GM12878 (cell line): ENCODE measurements around the gene SH3BGRL3. TPM values are rescaled to one million over a fixed set of nuclear protein-coding genes. Genes with fewer than 3 reads are reported as not detected.

Source experiments
- ATAC-seq: fragments of 200-7000 bp; cut with Tn5 transposase; 3 replicates; pipeline ENCODE4 v1.9.1; 2020; ENCODE audit warnings: mild to moderate bottlenecking, moderate library complexity
- BruUV-seq: library from RNA; stranded (reverse); fragments of 400-500 nt; replicated peaks from 2 replicates; lab custom pipeline; 2021; lab: Mats Ljungman, UMichigan
- CTCF ChIA-PET: fragments of 300-600 bp; sonication (Branson Sonifier 250); formaldehyde crosslinking; extraction: SDS; loops from one replicate; lab custom pipeline; 2021; ENCODE audit warnings: inconsistent platforms; lab: Yijun Ruan, JAX
- POLR2A ChIA-PET: fragments of 350-600 bp; formaldehyde crosslinking; extraction: SDS; loops from one replicate; lab custom pipeline; 2021; ENCODE audit warnings: inconsistent platforms; lab: Charles Lee
- RAD21 ChIA-PET: fragments of 300-600 bp; sonication (Branson Sonifier 250); formaldehyde crosslinking; loops from one replicate; lab custom pipeline; 2023; ENCODE audit warnings: antibody characterized with exemption; ENCODE audit not compliant: unreplicated experiment; lab: Charles Lee
- SMC1A ChIA-PET: fragments of 300-600 bp; sonication (Branson Sonifier 250); formaldehyde crosslinking; loops from one replicate; lab custom pipeline; 2023; ENCODE audit not compliant: unreplicated experiment, uncharacterized antibody; lab: Charles Lee
- DNase-seq: peaks from one replicate; pipeline ENCODE4 v3.0.0-alpha.2; 2011; ENCODE audit warnings: low read depth, low spot score
- FAIRE-seq: peaks from 3 replicates; lab custom pipeline; 2011; peaks lifted over from hg19 to GRCh38; lab: Jason Lieb, UNC
- H2AFZ ChIP-seq: 2 replicates; pipeline ENCODE4 v1.6.0; 2011; ENCODE audit warnings: low read depth, low read length, control low read depth; ENCODE audit not compliant: control insufficient read depth
- H3K27ac ChIP-seq: 2 replicates; pipeline ENCODE4 v1.5.1; 2011; ENCODE audit warnings: control low read depth; ENCODE audit not compliant: control insufficient read depth, insufficient read depth
- H3K27me3 ChIP-seq, 2 experiments: replicated peaks in 1 of 2; 2 replicates each; pipeline versions ENCODE4 v1.6.0 to v1.6.1; 2011; ENCODE audit warnings: low read length in 1 of 2; ENCODE audit not compliant: control insufficient read depth in 2 of 2, insufficient read depth in 2 of 2
- H3K36me3 ChIP-seq, 2 experiments: 2 replicates each; pipeline ENCODE4 v1.5.1; 2011; ENCODE audit warnings: low read length in 1 of 2; ENCODE audit not compliant: control insufficient read depth in 2 of 2, insufficient read depth in 2 of 2
- H3K4me1 ChIP-seq: 2 replicates; pipeline ENCODE4 v1.6.1; 2011; ENCODE audit warnings: mild to moderate bottlenecking, low read length, moderate library complexity, mixed read lengths; ENCODE audit not compliant: control insufficient read depth, insufficient read depth
- H3K4me2 ChIP-seq: 2 replicates; pipeline ENCODE4 v1.6.0; 2011; ENCODE audit warnings: control low read depth; ENCODE audit not compliant: control insufficient read depth, insufficient read depth
- H3K4me3 ChIP-seq: fragments of 200-600 bp; sonication (generic); 2 replicates; pipeline ENCODE4 v1.5.1; 2016
- H3K79me2 ChIP-seq: 2 replicates; pipeline ENCODE4 v1.6.0; 2011; ENCODE audit warnings: low read length; ENCODE audit not compliant: control insufficient read depth, insufficient read depth
- H3K9ac ChIP-seq: 2 replicates; pipeline ENCODE4 v1.8.0; 2011; ENCODE audit warnings: low read length, control low read depth, mixed read lengths; ENCODE audit not compliant: control insufficient read depth, insufficient read depth
- H3K9me3 ChIP-seq: replicated peaks from 3 replicates; pipeline ENCODE4 v1.5.1; 2011; ENCODE audit warnings: mild to moderate bottlenecking, low read length; ENCODE audit not compliant: control insufficient read depth, insufficient read depth
- H4K20me1 ChIP-seq: 2 replicates; pipeline ENCODE4 v1.6.0; 2011; ENCODE audit not compliant: control insufficient read depth, insufficient read depth
- NBN ChIP-seq: fragments of 450-650 bp; IDR thresholded peaks from 2 replicates; pipeline ENCODE4 v1.6.1; 2016
- NFXL1 ChIP-seq: fragments of 450-650 bp; IDR thresholded peaks from 2 replicates; pipeline ENCODE4 v1.6.1; 2017; ENCODE audit warnings: antibody characterized with exemption, mild to moderate bottlenecking, borderline replicate concordance
- RFX5 ChIP-seq: IDR thresholded peaks from 2 replicates; pipeline ENCODE4 v1.6.1; 2011; ENCODE audit warnings: low read depth, low read length, improper control_type of control experiment
- TAF1 ChIP-seq: IDR thresholded peaks from 2 replicates; pipeline ENCODE4 v1.6.1; 2011; ENCODE audit warnings: mild to moderate bottlenecking, low read depth, low read length, borderline replicate concordance
- ZNF217 ChIP-seq: fragments of 450-650 bp; IDR thresholded peaks from 2 replicates; pipeline ENCODE4 v1.6.1; 2017; ENCODE audit warnings: antibody characterized with exemption, mild to moderate bottlenecking
- ZNF687 ChIP-seq: fragments of 450-650 bp; IDR thresholded peaks from 2 replicates; pipeline ENCODE4 v1.6.1; 2017; ENCODE audit warnings: mild to moderate bottlenecking, moderate library complexity
- WGBS: methylation state at CpG from one replicate; pipeline ENCODE4 v1.1.6; 2016; ENCODE audit warnings: low lambda C conversion rate; ENCODE audit not compliant: insufficient replicate concordance, insufficient coverage; ENCODE audit errors: missing lambda C conversion rate; 5-methylcytosine and 5-hydroxymethylcytosine counted together
- in situ Hi-C: fragments of 300-500 bp; cut with MboI; formaldehyde crosslinking; loops from 9 replicates; pipeline ENCODE4 v1.14.3; 2018; ENCODE audit warnings: mixed read lengths
- intact Hi-C: fragments of 100-400 bp; cut with micrococcal nuclease; formaldehyde crosslinking; loops from one replicate; pipeline ENCODE4 v1.14.2; 2022; ENCODE audit not compliant: unreplicated experiment
- polyA plus RNA-seq, 11 experiments: library from polyadenylated mRNA; depleted of rRNA in 4 of 11; unstranded in 6 of 11; stranded (reverse) in 5 of 11; fragments of >200 nt; fragmentation: Nextera tagmentation in 4 of 11; fragmentation: Illumina TruSeq in 1 of 11; extraction: Ambion mirVana in 4 of 11; extraction: Trizol in 1 of 11; gene quantifications; 1 replicate in 1 of 11; 2 replicates in 10 of 11; pipeline versions ENCODE4 v1.2.1 to v1.2.3, GENCODE V29; 2011 to 2016; ENCODE audit warnings: inconsistent platforms in 2 of 11, missing spikeins in 2 of 11, low read depth in 1 of 11
- total RNA-seq, 4 experiments: library from RNA; depleted of rRNA in 3 of 4; stranded (reverse); fragments of >200 nt in 3 of 4; fragmentation: Illumina TruSeq in 1 of 4; extraction: Trizol in 1 of 4; gene quantifications; 2 replicates each; pipeline versions ENCODE4 v1.2.1 to v1.2.3, GENCODE V29; 2013 to 2021
- TF ChIP-seq, protein P1 (sequence below): IDR thresholded peaks from 2 replicates; pipeline ENCODE4 v1.6.1; 2012; ENCODE audit warnings: mild to moderate bottlenecking, low read depth, low read length

Gene SH3BGRL3
- total and polyA plus RNA-seq, 10 of the 15 experiments (the other 5 are each of a cell fraction or from before 2014, with no cell fraction given) = 39.7 to 390 (median 118) TPM

GRCh38 chr1:26295194-26296138, 15.6 kb downstream of the SH3BGRL3 start (continued):
- TF ChIP-seq ZNF687 = no peak
- TF ChIP-seq ZNF217 = no peak

DNA sequence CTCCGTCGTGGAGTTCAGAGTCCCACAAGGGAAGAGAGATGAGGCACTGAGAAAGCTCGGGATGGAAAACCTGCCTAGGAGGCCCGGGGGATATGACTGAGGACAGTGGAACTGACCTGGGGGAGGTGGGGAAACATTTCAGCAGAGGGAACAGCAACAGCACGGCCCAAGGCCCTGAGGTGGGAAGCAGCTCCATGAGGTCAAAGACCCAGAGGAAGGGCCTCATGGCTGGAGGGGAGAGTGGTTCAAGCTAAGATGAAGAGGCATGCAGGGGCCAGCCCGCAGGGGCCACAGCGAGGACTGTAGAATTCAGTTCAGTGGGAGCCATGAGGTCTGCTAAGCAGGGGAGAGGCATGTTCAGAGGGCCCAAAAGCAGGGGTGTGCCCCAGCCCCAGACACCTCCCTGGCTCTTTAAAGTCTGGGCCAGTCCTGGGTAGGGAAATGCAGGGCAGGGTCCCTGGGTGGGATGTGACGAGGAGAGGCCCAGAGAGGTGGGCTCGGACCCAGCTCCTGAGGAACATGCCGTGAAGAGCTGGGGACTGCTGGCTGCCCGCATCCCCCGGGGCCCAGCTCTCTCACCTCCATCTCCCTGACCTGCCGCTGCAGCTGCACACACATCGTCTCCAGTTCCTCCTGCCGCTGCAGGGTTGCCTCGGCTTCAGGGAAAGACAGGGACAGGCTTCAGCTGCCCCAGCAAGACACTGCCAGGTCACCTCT, 16.6 kb downstream of the SH3BGRL3 start:
- Histone ChIP-seq H3K9ac (no peak overlapping the region), H3K79me2 (no peaks in the 10 kb centered on the region), H3K27me3 (no peaks in the 10 kb centered on the region), H3K4me2 (no peak overlapping the region), H3K9me3 (no peaks in the 10 kb centered on the region), H3K36me3 (no peaks in the 10 kb centered on the region; a peak in 1 of 4 replicates), H4K20me1 (no peaks in the 10 kb centered on the region), H3K4me3 (no peak overlapping the region), H3K27ac (no peak overlapping the region), H3K4me1 (no peaks in the 10 kb centered on the region), H2AFZ (no peak overlapping the region)
- RAD21 ChIA-PET = no interaction called here
- 82% methylated on average over 16 of the region's 16 CpGs for WGBS
- POLR2A ChIA-PET = interaction anchor here (0.5 kb wide), 1 partner anchor 11 kb away, joined by 5 read pairs; no protein-coding TSS in a partner anchor
- no TSS peak for BruUV-seq
- CTCF ChIA-PET = interaction anchor here (0.6 to 1.7 kb wide), 3 partner anchors 8 to 11 kb away, joined by 3 to 5 read pairs (median 3); no protein-coding TSS in a partner anchor
- FAIRE-seq = no peak
- intact Hi-C loops (no loop called here), in situ Hi-C loops (no loop called here)
- SMC1A ChIA-PET = interaction anchor here (1.4 kb wide), 1 partner anchor 8 kb away, joined by 5 read pairs; no protein-coding TSS in a partner anchor
- DNase-seq = no peak
- no peak for ATAC-seq
- TF ChIP-seq NBN (no peak), TAF1 (no peak), NFXL1 (no peak), ZNF217 (no peak), RFX5 (no peak)
- TF ChIP-seq, protein P1, sequence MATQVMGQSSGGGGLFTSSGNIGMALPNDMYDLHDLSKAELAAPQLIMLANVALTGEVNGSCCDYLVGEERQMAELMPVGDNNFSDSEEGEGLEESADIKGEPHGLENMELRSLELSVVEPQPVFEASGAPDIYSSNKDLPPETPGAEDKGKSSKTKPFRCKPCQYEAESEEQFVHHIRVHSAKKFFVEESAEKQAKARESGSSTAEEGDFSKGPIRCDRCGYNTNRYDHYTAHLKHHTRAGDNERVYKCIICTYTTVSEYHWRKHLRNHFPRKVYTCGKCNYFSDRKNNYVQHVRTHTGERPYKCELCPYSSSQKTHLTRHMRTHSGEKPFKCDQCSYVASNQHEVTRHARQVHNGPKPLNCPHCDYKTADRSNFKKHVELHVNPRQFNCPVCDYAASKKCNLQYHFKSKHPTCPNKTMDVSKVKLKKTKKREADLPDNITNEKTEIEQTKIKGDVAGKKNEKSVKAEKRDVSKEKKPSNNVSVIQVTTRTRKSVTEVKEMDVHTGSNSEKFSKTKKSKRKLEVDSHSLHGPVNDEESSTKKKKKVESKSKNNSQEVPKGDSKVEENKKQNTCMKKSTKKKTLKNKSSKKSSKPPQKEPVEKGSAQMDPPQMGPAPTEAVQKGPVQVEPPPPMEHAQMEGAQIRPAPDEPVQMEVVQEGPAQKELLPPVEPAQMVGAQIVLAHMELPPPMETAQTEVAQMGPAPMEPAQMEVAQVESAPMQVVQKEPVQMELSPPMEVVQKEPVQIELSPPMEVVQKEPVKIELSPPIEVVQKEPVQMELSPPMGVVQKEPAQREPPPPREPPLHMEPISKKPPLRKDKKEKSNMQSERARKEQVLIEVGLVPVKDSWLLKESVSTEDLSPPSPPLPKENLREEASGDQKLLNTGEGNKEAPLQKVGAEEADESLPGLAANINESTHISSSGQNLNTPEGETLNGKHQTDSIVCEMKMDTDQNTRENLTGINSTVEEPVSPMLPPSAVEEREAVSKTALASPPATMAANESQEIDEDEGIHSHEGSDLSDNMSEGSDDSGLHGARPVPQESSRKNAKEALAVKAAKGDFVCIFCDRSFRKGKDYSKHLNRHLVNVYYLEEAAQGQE = no peak
